ENCODE data around the gene CUL2. TPM values are rescaled to one million over a fixed set of nuclear protein-coding genes. Genes with fewer than 3 reads are reported as not detected.
"Not testable (repeated sequence)": the region's sequence is repeated elsewhere in the genome, so short reads cannot be mapped to it uniquely, and the experiment has no call there.

The CUL2 gene
- polyA plus RNA-seq, 6 donors from 2014 or later = 23.7 to 36.2 (median 28.4) TPM

- no peak for ATAC-seq (ENCODE audit: low read depth in 2 of 2)
- DNase-seq = no peak
- no peak overlapping the region for H3K4me3 Mint-ChIP-seq
- H3K36me3 Mint-ChIP-seq = peaks cover 0 to 15% of the 10 kb centered on the region in 2 donors
- peaks cover 7 to 32% (median 23%) of the 10 kb centered on the region in 7 donors for H3K9me3 Mint-ChIP-seq
- H3K4me1 Mint-ChIP-seq = no peaks in the 10 kb centered on the region
- H3K27me3 Mint-ChIP-seq = peaks cover 0 to 8% (median 6%) of the 10 kb centered on the region in 3 donors
- no peak overlapping the region for H3K27ac Mint-ChIP-seq
These were observed 108.3 kb downstream of the CUL2 start for GRCh38 chr10:34981844-34982243.

- H3K27me3 Mint-ChIP-seq = peaks cover 0 to 8% (median 6%) of the 10 kb centered on the region in 3 donors
- H3K9me3 Mint-ChIP-seq = peaks cover 9 to 25% (median 17%) of the 10 kb centered on the region in 7 donors
- no peak overlapping the region for H3K4me3 Mint-ChIP-seq
- H3K27ac Mint-ChIP-seq = peak overlapping the region in 1 of 6 donors; percentile 20
- no peak for DNase-seq
- peaks cover 0 to 12% of the 10 kb centered on the region in 2 donors for H3K36me3 Mint-ChIP-seq
- ATAC-seq (ENCODE audit: low read depth in 2 of 2) = no peak
- H3K4me1 Mint-ChIP-seq = no peaks in the 10 kb centered on the region
These were observed 110.2 kb downstream of the CUL2 start for GRCh38 chr10:34979938-34980337.

- Mint-ChIP-seq H3K27me3 (peaks cover 0 to 8% (median 6%) of the 10 kb centered on the region in 3 donors), H3K36me3 (peaks cover 0 to 13% of the 10 kb centered on the region in 2 donors), H3K9me3 (peaks cover 9 to 32% (median 23%) of the 10 kb centered on the region in 7 donors), H3K4me1 (no peaks in the 10 kb centered on the region), H3K27ac (no peak overlapping the region), H3K4me3 (no peak overlapping the region)
- ATAC-seq (ENCODE audit: low read depth in 2 of 2) = no peak
- DNase-seq = no peak
These were observed 112.1 kb downstream of the CUL2 start for GRCh38 chr10:34978080-34978479.

GRCh38 chr10:34976380-34976910, 113.7 kb downstream of the CUL2 start:
- not testable (repeated sequence) for DNase-seq; H3K27ac Mint-ChIP-seq; H3K4me3 Mint-ChIP-seq; H3K27me3 Mint-ChIP-seq; H3K4me1 Mint-ChIP-seq; ATAC-seq (ENCODE audit: low read depth in 2 of 2)
- peaks cover 0 to 13% of the 10 kb centered on the region in 2 donors for H3K36me3 Mint-ChIP-seq
- H3K9me3 Mint-ChIP-seq = peaks cover 9 to 30% (median 18%) of the 10 kb centered on the region in 7 donors

- Mint-ChIP-seq H3K9me3 (peaks cover 5 to 26% (median 18%) of the 10 kb centered on the region in 7 donors), H3K36me3 (peaks cover 0 to 13% of the 10 kb centered on the region in 2 donors), H3K27me3 (peaks cover 0 to 12% (median 0%) of the 10 kb centered on the region in 3 donors)
- H3K4me1 Mint-ChIP-seq; DNase-seq; H3K27ac Mint-ChIP-seq; ATAC-seq (ENCODE audit: low read depth in 2 of 2); H3K4me3 Mint-ChIP-seq: not testable (repeated sequence)
These were observed 115.6 kb downstream of the CUL2 start for GRCh38 chr10:34974364-34975065.

GRCh38 chr10:34973757-34974156, 116.4 kb downstream of the CUL2 start:
- H3K27ac Mint-ChIP-seq; ATAC-seq (ENCODE audit: low read depth in 2 of 2); H3K4me1 Mint-ChIP-seq; H3K4me3 Mint-ChIP-seq; DNase-seq: not testable (repeated sequence)
- Mint-ChIP-seq H3K36me3 (peaks cover 0 to 13% of the 10 kb centered on the region in 2 donors), H3K9me3 (peaks cover 5 to 26% (median 18%) of the 10 kb centered on the region in 7 donors), H3K27me3 (peaks cover 0 to 16% (median 0%) of the 10 kb centered on the region in 3 donors)

GRCh38 chr10:34973121-34973520, 117.0 kb downstream of the CUL2 start:
- Mint-ChIP-seq H3K9me3 (peaks cover 5 to 26% (median 18%) of the 10 kb centered on the region in 7 donors), H3K27me3 (peaks cover 0 to 13% (median 0%) of the 10 kb centered on the region in 3 donors), H3K36me3 (peaks cover 0 to 13% of the 10 kb centered on the region in 2 donors)
- ATAC-seq (ENCODE audit: low read depth in 2 of 2); H3K4me1 Mint-ChIP-seq; H3K4me3 Mint-ChIP-seq; DNase-seq; H3K27ac Mint-ChIP-seq: not testable (repeated sequence)

GRCh38 chr10:34972591-34972990, 117.5 kb downstream of the CUL2 start:
- not testable (repeated sequence) for H3K27me3 Mint-ChIP-seq; ATAC-seq (ENCODE audit: low read depth in 2 of 2); DNase-seq; H3K27ac Mint-ChIP-seq; H3K4me3 Mint-ChIP-seq; H3K4me1 Mint-ChIP-seq
- H3K9me3 Mint-ChIP-seq = peaks cover 5 to 26% (median 18%) of the 10 kb centered on the region in 7 donors
- peaks cover 0 to 13% of the 10 kb centered on the region in 2 donors for H3K36me3 Mint-ChIP-seq

GRCh38 chr10:34971606-34972334, 118.4 kb downstream of the CUL2 start:
- not testable (repeated sequence) for H3K27me3 Mint-ChIP-seq; H3K4me1 Mint-ChIP-seq; ATAC-seq (ENCODE audit: low read depth in 2 of 2); H3K27ac Mint-ChIP-seq; DNase-seq
- Mint-ChIP-seq H3K36me3 (peaks cover 0 to 13% of the 10 kb centered on the region in 2 donors), H3K4me3 (peak overlapping the region in 1 of 8 donors; percentile 40), H3K9me3 (peaks cover 5 to 26% (median 18%) of the 10 kb centered on the region in 7 donors)

- peaks cover 0 to 9% (median 3%) of the 10 kb centered on the region in 7 donors for H3K9me3 Mint-ChIP-seq
- H3K36me3 Mint-ChIP-seq = no peaks in the 10 kb centered on the region
- DNase-seq (no peak), ATAC-seq (ENCODE audit: low read depth in 2 of 2) (no peak)
- no peak overlapping the region for H3K4me3 Mint-ChIP-seq
- H3K4me1 Mint-ChIP-seq = no peaks in the 10 kb centered on the region
- no peak overlapping the region for H3K27ac Mint-ChIP-seq
- H3K27me3 Mint-ChIP-seq = peaks cover 0 to 9% (median 5%) of the 10 kb centered on the region in 3 donors
These were observed 121.0 kb downstream of the CUL2 start for GRCh38 chr10:34969171-34969570.

- Mint-ChIP-seq H3K27ac (peak overlapping the region in 1 of 6 donors; percentile 10), H3K36me3 (no peaks in the 10 kb centered on the region), H3K4me1 (no peaks in the 10 kb centered on the region), H3K9me3 (peaks cover 0 to 3% (median 0%) of the 10 kb centered on the region in 7 donors), H3K4me3 (no peak overlapping the region), H3K27me3 (peaks cover 0 to 9% (median 5%) of the 10 kb centered on the region in 3 donors)
- ATAC-seq (ENCODE audit: low read depth in 2 of 2) (no peak), DNase-seq (no peak)
These were observed 122.7 kb downstream of the CUL2 start for GRCh38 chr10:34967335-34967880.

- no peak overlapping the region for H3K27ac Mint-ChIP-seq
- ATAC-seq (ENCODE audit: low read depth in 2 of 2) (no peak), DNase-seq (no peak)
- H3K4me3 Mint-ChIP-seq = no peak overlapping the region
- H3K27me3 Mint-ChIP-seq = peaks cover 0 to 9% (median 5%) of the 10 kb centered on the region in 3 donors
- H3K4me1 Mint-ChIP-seq = no peaks in the 10 kb centered on the region
- H3K9me3 Mint-ChIP-seq = peaks cover 0 to 1% (median 0%) of the 10 kb centered on the region in 7 donors
- H3K36me3 Mint-ChIP-seq = no peaks in the 10 kb centered on the region
These were observed 123.7 kb downstream of the CUL2 start for GRCh38 chr10:34966451-34966850.

- Mint-ChIP-seq H3K27me3 (peaks cover 0 to 9% (median 5%) of the 10 kb centered on the region in 3 donors), H3K9me3 (no peaks in the 10 kb centered on the region), H3K4me1 (no peaks in the 10 kb centered on the region), H3K36me3 (no peaks in the 10 kb centered on the region), H3K27ac (no peak overlapping the region), H3K4me3 (no peak overlapping the region)
- no peak for ATAC-seq (ENCODE audit: low read depth in 2 of 2)
- no peak for DNase-seq
These were observed 124.1 kb downstream of the CUL2 start for GRCh38 chr10:34966040-34966439.

All from naive B cell (primary cell).